Measurements from ENCODE around the gene SENP2. TPM values are rescaled to one million over a fixed set of nuclear protein-coding genes. Genes with fewer than 3 reads are reported as not detected.

The SENP2 gene
- total RNA-seq, 1 experiment from 2014 or later: 36.1 TPM

- peak overlapping the region in 1 of 2 experiments; percentile 45; a peak in 3 of 4 replicates for H3K4me3 ChIP-seq (replicated peaks in 1 of 2; ENCODE audit: low read depth in 1 of 2, low read length in 2 of 2)
- peak; percentile 74 for ATAC-seq
- peak overlapping the region; percentile 29 for H3K9ac ChIP-seq (ENCODE audit: low read length)
- TF ChIP-seq EGR1 (IDR thresholded peaks at IDR 0.05; ENCODE audit: low read depth): no peak
- peak; percentile 9 for TF ChIP-seq TCF7L2 (IDR thresholded peaks at IDR 0.05; ENCODE audit: borderline replicate concordance, extremely low read depth, insufficient read depth, insufficient read length)
- peak; percentile 72 for TF ChIP-seq POLR2AphosphoS5 (IDR thresholded peaks at IDR 0.05; ENCODE audit: low read depth, low read length)
- TF ChIP-seq ZFX (IDR thresholded peaks at IDR 0.05): no peak
- no peak for TF ChIP-seq EZH2 (IDR thresholded peaks at IDR 0.05)
- TF ChIP-seq REST (IDR thresholded peaks at IDR 0.05; ENCODE audit: low read depth): no peak
- no peak for TF ChIP-seq CBX3 (IDR thresholded peaks at IDR 0.05; ENCODE audit: low read depth)
- TF ChIP-seq YY1 (IDR thresholded peaks at IDR 0.05; ENCODE audit: extremely low read depth, insufficient replicate concordance, low read depth, low read length): no peak
- TF ChIP-seq ZBTB33 (IDR thresholded peaks at IDR 0.05; ENCODE audit: extremely low read depth, insufficient replicate concordance, low read length): no peak
- no peak for TF ChIP-seq ZNF274 (IDR thresholded peaks at IDR 0.05; ENCODE audit: low read depth, low read length)
- no peak for TF ChIP-seq ELF1 (IDR thresholded peaks at IDR 0.05; ENCODE audit: borderline replicate concordance, low read depth)
- no peak for TF ChIP-seq MAX (IDR thresholded peaks at IDR 0.05)
- TF ChIP-seq EZH2phosphoT487 (IDR thresholded peaks at IDR 0.05; ENCODE audit: borderline replicate concordance): no peak
- TF ChIP-seq POLR2A (IDR thresholded peaks at IDR 0.05; ENCODE audit: borderline replicate concordance, extremely low read depth, insufficient read depth, insufficient read length): peak; percentile 32
- no peak; the same call in 1 of the 2 replicates for TF ChIP-seq SIN3A (IDR thresholded peaks at IDR 0.05; ENCODE audit: low read depth)
- peak; percentile 78 for TF ChIP-seq JUND (IDR thresholded peaks at IDR 0.05)
- peak; percentile 76 for TF ChIP-seq FOSL1 (IDR thresholded peaks at IDR 0.05; ENCODE audit: low read depth)
- peak; percentile 90 for TF ChIP-seq SP1 (IDR thresholded peaks at IDR 0.05; ENCODE audit: low read depth)
- no peak for TF ChIP-seq RAD21 (IDR thresholded peaks at IDR 0.05; ENCODE audit: low read depth)
- TF ChIP-seq CEBPB (IDR thresholded peaks at IDR 0.05; ENCODE audit: low read depth): peak; percentile 56; the same call in 1 of the 2 replicates
- no peak for TF ChIP-seq SRF (IDR thresholded peaks at IDR 0.05; ENCODE audit: low read depth)
- TF ChIP-seq ATF3 (IDR thresholded peaks at IDR 0.05): no peak; the same call in 1 of the 2 replicates
These were observed 27.7 kb upstream of the SENP2 start for GRCh38 chr3:185558395-185558794.

More at GRCh38 chr3:185558395-185558794, 27.7 kb upstream of the SENP2 start:
- Histone ChIP-seq H3K9me2 (ENCODE audit: insufficient read depth) (no peaks in the 10 kb centered on the region), H3K79me2 (ENCODE audit: insufficient read depth, low read length) (no peaks in the 10 kb centered on the region), H4K20me1 (ENCODE audit: insufficient read depth) (no peaks in the 10 kb centered on the region), H3K27ac (ENCODE audit: low read depth, low read length) (peak overlapping the region; percentile 56), H3K36me3 (ENCODE audit: control insufficient read depth in 1 of 2, insufficient read depth in 2 of 2, low read length in 2 of 2) (no peaks in the 10 kb centered on the region), H3K27me3 (ENCODE audit: insufficient read depth, low read length) (no peaks in the 10 kb centered on the region), H3K4me1 (ENCODE audit: control insufficient read depth in 1 of 2, insufficient read depth in 2 of 2, low read length in 2 of 2) (peaks cover 24 to 45% of the 10 kb centered on the region in 2 experiments; a peak in 3 of 4 replicates), H3K9me3 (ENCODE audit: control insufficient read depth in 1 of 2, insufficient read depth in 1 of 2, low read depth in 1 of 2, low read length in 2 of 2) (no peaks in the 10 kb centered on the region), H3K4me2 (ENCODE audit: low read length) (peak overlapping the region; percentile 64), H2AFZ (ENCODE audit: low read depth, low read length, poor library complexity, severe bottlenecking) (peak overlapping the region; percentile 51)
- RAD21 ChIA-PET (ENCODE audit: low non-redundant PET in 1 of 2, low total read pairs in 2 of 2, uncharacterized antibody in 2 of 2, unreplicated experiment in 2 of 2): interaction anchor here (0.5 to 1.4 kb wide), 3 partner anchors 16 to 97 kb away, joined by 3 to 7 read pairs (median 4); no protein-coding TSS in a partner anchor
- POLR2A ChIA-PET: interaction anchor here (0.8 to 3.1 kb wide), 4 partner anchors 11 to 97 kb away, joined by 3 to 17 read pairs (median 8); no protein-coding TSS in a partner anchor
- no TSS peak for BruUV-seq (replicated peaks)
- intact Hi-C loops (cut with micrococcal nuclease): loop anchor here (1.0 to 5.0 kb wide), 3 partner anchors 60 to 206 kb away; no protein-coding TSS in a partner anchor
- peak; percentile 84 for DNase-seq (ENCODE audit: low read depth, low spot score)
- CTCF ChIA-PET: interaction anchor here (0.7 to 4.0 kb wide), 9 partner anchors 17 to 101 kb away, joined by 3 to 38 read pairs (median 5); partner anchors contain the start of gene SENP2
